HepG2 (cell line): Measurements from ENCODE around the gene ABCF1. TPM values are rescaled to one million over a fixed set of nuclear protein-coding genes. Genes with fewer than 3 reads are reported as not detected.
"Not testable (repeated sequence)": the region's sequence is repeated elsewhere in the genome, so short reads cannot be mapped to it uniquely, and the experiment has no call there.

Experiments used
- CTCF ChIP-seq: sonication (generic); formaldehyde crosslinking; IDR thresholded peaks from 2 replicates; pipeline ENCODE4 v1.5.0; 2020; ENCODE audit warnings: mild to moderate bottlenecking, missing genetic modification reagents, moderate library complexity
- ERF ChIP-seq: IDR thresholded peaks from 2 replicates; pipeline ENCODE4 v1.6.1; 2018; ENCODE audit warnings: missing biosample characterization, missing genetic modification reagents
- GATAD1 ChIP-seq: IDR thresholded peaks from 2 replicates; pipeline ENCODE4 v1.6.1; 2016; ENCODE audit warnings: missing genetic modification reagents, missing compliant biosample characterization
- HMGXB3 ChIP-seq: sonication (generic); formaldehyde crosslinking; IDR thresholded peaks from 2 replicates; pipeline ENCODE4 v1.4.0; 2020; ENCODE audit warnings: missing genetic modification reagents, borderline replicate concordance
- IKZF5 ChIP-seq: IDR thresholded peaks from 2 replicates; pipeline ENCODE4 v1.6.1; 2018; ENCODE audit warnings: missing genetic modification reagents, mild to moderate bottlenecking, missing compliant biosample characterization
- IRF2 ChIP-seq: IDR thresholded peaks from 2 replicates; pipeline ENCODE4 v1.6.1; 2018; ENCODE audit warnings: missing genetic modification reagents, missing compliant biosample characterization
- MIXL1 ChIP-seq: IDR thresholded peaks from 2 replicates; pipeline ENCODE4 v1.6.1; 2016
- NR2F6 ChIP-seq, 2 experiments: IDR thresholded peaks; 2 replicates each; pipeline ENCODE4 v1.6.1; 2016; ENCODE audit warnings: antibody characterized with exemption in 1 of 2, mild to moderate bottlenecking in 1 of 2
- POLR2A ChIP-seq, 2 experiments: IDR thresholded peaks; 2 replicates each; pipeline ENCODE4 v1.6.1; 2011; ENCODE audit warnings: low read depth in 2 of 2, low read length in 2 of 2, mild to moderate bottlenecking in 1 of 2, moderate library complexity in 1 of 2; ENCODE audit not compliant: insufficient read depth in 1 of 2
- RBM22 ChIP-seq: fragments of 200-400 bp; formaldehyde crosslinking; optimal IDR thresholded peaks from 2 replicates; pipeline ENCODE3; 2017; ENCODE audit warnings: mild to moderate bottlenecking, low read length, moderate library complexity
- STAG1 ChIP-seq: sonication (generic); formaldehyde crosslinking; IDR thresholded peaks from 2 replicates; pipeline ENCODE4 v1.4.0; 2020; ENCODE audit warnings: missing genetic modification reagents
- ZBTB20 ChIP-seq: sonication (generic); formaldehyde crosslinking; IDR thresholded peaks from 2 replicates; pipeline ENCODE4 v1.8.1; 2023; ENCODE audit warnings: missing genetic modification reagents, low read depth, mild to moderate bottlenecking, borderline replicate concordance
- ZNF574 ChIP-seq: sonication (generic); formaldehyde crosslinking; IDR thresholded peaks from 2 replicates; pipeline ENCODE4 v1.4.0; 2020; ENCODE audit warnings: missing genetic modification reagents
- ZNF580 ChIP-seq: IDR thresholded peaks from 2 replicates; pipeline ENCODE4 v1.6.1; 2016; ENCODE audit warnings: low read depth, borderline replicate concordance
- ZNF605 ChIP-seq: sonication (generic); formaldehyde crosslinking; IDR thresholded peaks from 2 replicates; pipeline ENCODE4 v1.8.0; 2022; ENCODE audit warnings: mild to moderate bottlenecking, missing genetic modification reagents
- ZNF614 ChIP-seq: IDR thresholded peaks from 2 replicates; pipeline ENCODE4 v1.6.1; 2018; ENCODE audit warnings: missing biosample characterization, missing genetic modification reagents, inconsistent platforms, borderline replicate concordance
- polyA plus RNA-seq, 8 experiments: library from polyadenylated mRNA; depleted of rRNA in 3 of 8; stranded (reverse) in 7 of 8; unstranded in 1 of 8; fragments of >200 nt; fragmentation: Illumina TruSeq in 4 of 8; extraction: Trizol in 4 of 8; gene quantifications; 2 replicates each; pipeline versions ENCODE4 v1.2.1 to v1.2.3, GENCODE V29; 2011 to 2016; ENCODE audit warnings: low read depth in 4 of 8, missing spikeins in 1 of 8, mixed read lengths in 1 of 8; ENCODE audit not compliant: insufficient read depth in 1 of 8
- total RNA-seq, 5 experiments: library from RNA; depleted of rRNA; stranded (reverse); fragments of >200 nt; fragmentation: Illumina TruSeq; extraction: Trizol; gene quantifications; 2 replicates each; pipeline ENCODE4 v1.2.3, GENCODE V29; 2016; ENCODE audit warnings: low read depth in 1 of 5

ABCF1 gene
- total and polyA plus RNA-seq, 2 of the 13 experiments (the other 11 are each of a cell fraction or from before 2014, with no cell fraction given), result 25.4 to 98.9 TPM

- TF ChIP-seq STAG1 (CRISPR knock-in tag) (peak; percentile 67), ZNF574 (0 out of 2 replicates have a peak, but pooled peaks have one; percentile 31), ERF (CRISPR knock-in tag) (peak; percentile 68; the same call in 1 of the 2 replicates), MIXL1 (CRISPR knock-in tag) (peak; percentile 53; the same call in 1 of the 2 replicates), GATAD1 (CRISPR knock-in tag) (peak; percentile 39; the same call in 1 of the 2 replicates), RBM22 (peak; percentile 57), NR2F6 (CRISPR knock-in tag; IDR thresholded peaks at IDR 0.05) (0 out of 2 replicates have a peak, but pooled peaks have one; percentile 17), ZNF580 (CRISPR knock-in tag) (peak; percentile 54; the same call in 1 of the 2 replicates), ZBTB20 (CRISPR knock-in tag) (peak; percentile 37; the same call in 1 of the 2 replicates), ZNF614 (0 out of 2 replicates have a peak, but pooled peaks have one; percentile 37), ZNF605 (CRISPR knock-in tag) (0 out of 2 replicates have a peak, but pooled peaks have one; percentile 36), IRF2 (CRISPR knock-in tag) (peak; percentile 46; the same call in 1 of the 2 replicates), POLR2A (IDR thresholded peaks at IDR 0.05; ENCODE audit: insufficient read depth in 1 of 2, low read depth in 2 of 2, low read length in 2 of 2) (peak; percentile 47 to 60; a peak in 2 of 4 replicates), HMGXB3 (CRISPR knock-in tag) (peak; percentile 39; the same call in 1 of the 2 replicates), IKZF5 (CRISPR knock-in tag) (peak; percentile 61; the same call in 1 of the 2 replicates), CTCF (CRISPR knock-in tag) (peak; percentile 92)
- not testable (repeated sequence) for TF ChIP-seq NR2F6 (IDR thresholded peaks at IDR 0.05)
Measured at GRCh38 chr6:30597315-30598144, 26.3 kb downstream of the ABCF1 start (continued).
